Prostate gland (tissue), 2 donors: Measurements from ENCODE around the gene CEP20.

ENCODE experiments used
- CTCF ChIP-seq, 4 experiments: fragments of 200-600 bp in 2 of 4; fragments of 450-650 bp in 2 of 4; sonication (generic) in 2 of 4; IDR thresholded peaks; 1 replicate in 3 of 4; 2 replicates in 1 of 4; pipeline ENCODE4 v1.5.1; 2016 to 2019; ENCODE audit warnings: antibody characterized with exemption in 4 of 4, mild to moderate bottlenecking in 2 of 4, moderate library complexity in 2 of 4
- POLR2A ChIP-seq: fragments of 450-650 bp; IDR thresholded peaks from one replicate; pipeline ENCODE4 v1.6.1; 2016; ENCODE audit warnings: antibody characterized with exemption, mild to moderate bottlenecking

GRCh38 chr16:15854061-15854460, 34.3 kb downstream of the CEP20 start:
- TF ChIP-seq CTCF (IDR thresholded peaks at IDR 0.05) (no peak), POLR2A (no peak)
